HEK293 (cell line): ENCODE measurements around the gene ITIH1.

Experiments used
- CTCF ChIA-PET: fragments of 350-600 bp; formaldehyde crosslinking; extraction: SDS; loops from one replicate; lab custom pipeline; 2021; ENCODE audit warnings: antibody characterized with exemption; lab: Yijun Ruan, JAX
- POLR2A ChIA-PET: fragments of 300-600 bp; formaldehyde crosslinking; extraction: SDS; loops from one replicate; lab custom pipeline; 2020; ENCODE audit warnings: antibody characterized with exemption, inconsistent platforms; lab: Yijun Ruan, JAX
- H3K27ac ChIP-seq: fragments of 200-500 bp; sonication (Bioruptor generic); 2 replicates; pipeline ENCODE4 v1.5.1; 2014; ENCODE audit warnings: low read depth, low read length, control low read depth, inconsistent platforms; ENCODE audit errors: extremely low read depth
- H3K36me3 ChIP-seq, 2 experiments: fragments of 200-500 bp in 1 of 2; sonication (Bioruptor generic) in 1 of 2; 1 replicate in 1 of 2; 2 replicates in 1 of 2; pipeline ENCODE4 v1.5.1; 2014 to 2017; ENCODE audit warnings: inconsistent platforms in 2 of 2, low read length in 2 of 2; ENCODE audit not compliant: control insufficient read depth in 2 of 2, insufficient read depth in 1 of 2
- H3K4me1 ChIP-seq: fragments of 200-500 bp; sonication (Bioruptor generic); 2 replicates; pipeline ENCODE4 v1.5.1; 2014; ENCODE audit warnings: mild to moderate bottlenecking, low read length, inconsistent platforms; ENCODE audit not compliant: control insufficient read depth, insufficient read depth
- H3K4me3 ChIP-seq: 2 replicates; pipeline ENCODE4 v1.5.1; 2011; ENCODE audit warnings: low read depth, mild to moderate bottlenecking, control low read depth, low read length, moderate library complexity
- H3K9me3 ChIP-seq: fragments of 200-500 bp; sonication (Bioruptor generic); 2 replicates; pipeline ENCODE4 v1.5.1; 2014; ENCODE audit warnings: low read depth, low read length, inconsistent platforms; ENCODE audit not compliant: control insufficient read depth, insufficient read depth
- REPIN1 ChIP-seq: fragments of 450-650 bp; formaldehyde crosslinking; IDR thresholded peaks from 2 replicates; pipeline ENCODE4 v1.5.1; 2017; ENCODE audit warnings: missing biosample characterization, missing genetic modification characterization, low read depth
- ZNF114 ChIP-seq: fragments of 450-650 bp; formaldehyde crosslinking; IDR thresholded peaks from 2 replicates; pipeline ENCODE4 v1.5.0; 2017; ENCODE audit warnings: missing biosample characterization, missing genetic modification characterization
- ZNF121 ChIP-seq: fragments of 450-650 bp; formaldehyde crosslinking; IDR thresholded peaks from 2 replicates; pipeline ENCODE4 v1.5.1; 2016; ENCODE audit warnings: missing biosample characterization, missing genetic modification characterization
- ZNF157 ChIP-seq: fragments of 450-650 bp; formaldehyde crosslinking; IDR thresholded peaks from 2 replicates; pipeline ENCODE4 v1.5.1; 2016; ENCODE audit warnings: missing biosample characterization, missing genetic modification characterization
- ZNF174 ChIP-seq: fragments of 450-650 bp; formaldehyde crosslinking; IDR thresholded peaks from 2 replicates; pipeline ENCODE4 v1.5.0; 2017; ENCODE audit warnings: missing biosample characterization, mild to moderate bottlenecking, missing genetic modification characterization
- ZNF202 ChIP-seq: fragments of 450-650 bp; formaldehyde crosslinking; IDR thresholded peaks from 2 replicates; pipeline ENCODE4 v1.5.1; 2016; ENCODE audit warnings: missing biosample characterization, missing genetic modification characterization, borderline replicate concordance
- ZNF223 ChIP-seq: fragments of 450-650 bp; formaldehyde crosslinking; IDR thresholded peaks from 2 replicates; pipeline ENCODE4 v1.5.1; 2016; ENCODE audit warnings: missing biosample characterization, missing genetic modification characterization
- ZNF426 ChIP-seq: fragments of 450-650 bp; formaldehyde crosslinking; IDR thresholded peaks from 2 replicates; pipeline ENCODE4 v1.5.1; 2017; ENCODE audit warnings: missing biosample characterization, missing genetic modification characterization, mild to moderate bottlenecking, inconsistent platforms, moderate library complexity
- ZNF529 ChIP-seq: fragments of 450-650 bp; formaldehyde crosslinking; IDR thresholded peaks from 2 replicates; pipeline ENCODE4 v1.5.1; 2017; ENCODE audit warnings: missing genetic modification characterization, missing biosample characterization; ENCODE audit not compliant: insufficient replicate concordance
- ZNF555 ChIP-seq: fragments of 450-650 bp; formaldehyde crosslinking; conservative IDR thresholded peaks from 2 replicates; pipeline ENCODE4 v1.5.1; 2017; ENCODE audit warnings: missing biosample characterization, mild to moderate bottlenecking, missing genetic modification characterization, inconsistent platforms
- ZNF560 ChIP-seq: fragments of 450-650 bp; formaldehyde crosslinking; IDR thresholded peaks from 2 replicates; pipeline ENCODE4 v1.5.1; 2017; ENCODE audit warnings: missing biosample characterization, missing genetic modification characterization, borderline replicate concordance
- ZNF596 ChIP-seq: fragments of 450-650 bp; IDR thresholded peaks from 2 replicates; pipeline ENCODE4 v1.5.0; 2018; ENCODE audit warnings: missing biosample characterization, mild to moderate bottlenecking, missing genetic modification characterization, moderate library complexity
- ZNF626 ChIP-seq: fragments of 450-650 bp; sonication (Bioruptor Pico); formaldehyde crosslinking; IDR thresholded peaks from 2 replicates; pipeline ENCODE4 v1.5.1; 2018; ENCODE audit warnings: missing biosample characterization, missing genetic modification characterization, inconsistent platforms
- ZSCAN16 ChIP-seq: fragments of 450-650 bp; formaldehyde crosslinking; IDR thresholded peaks from 2 replicates; pipeline ENCODE4 v1.5.1; 2016; ENCODE audit warnings: missing biosample characterization, missing genetic modification characterization
- TF ChIP-seq, protein P1 (sequence below): fragments of 450-650 bp; formaldehyde crosslinking; IDR thresholded peaks from 2 replicates; pipeline ENCODE4 v1.5.1; 2016; ENCODE audit warnings: missing biosample characterization, missing genetic modification characterization
- TF ChIP-seq, protein P2 (sequence below): fragments of 450-650 bp; formaldehyde crosslinking; optimal IDR thresholded peaks from 2 replicates; pipeline ENCODE3; 2016; ENCODE audit warnings: missing biosample characterization, mild to moderate bottlenecking, missing genetic modification characterization
- TF ChIP-seq, protein P3 (sequence below): fragments of 450-650 bp; formaldehyde crosslinking; IDR thresholded peaks from 2 replicates; pipeline ENCODE4 v1.5.1; 2016; ENCODE audit warnings: missing biosample characterization, missing genetic modification characterization, borderline replicate concordance
- TF ChIP-seq, protein P4 (sequence below): fragments of 450-650 bp; formaldehyde crosslinking; IDR thresholded peaks from 2 replicates; pipeline ENCODE4 v1.5.1; 2017; ENCODE audit warnings: missing biosample characterization, missing genetic modification characterization

ITIH1 gene

DNA sequence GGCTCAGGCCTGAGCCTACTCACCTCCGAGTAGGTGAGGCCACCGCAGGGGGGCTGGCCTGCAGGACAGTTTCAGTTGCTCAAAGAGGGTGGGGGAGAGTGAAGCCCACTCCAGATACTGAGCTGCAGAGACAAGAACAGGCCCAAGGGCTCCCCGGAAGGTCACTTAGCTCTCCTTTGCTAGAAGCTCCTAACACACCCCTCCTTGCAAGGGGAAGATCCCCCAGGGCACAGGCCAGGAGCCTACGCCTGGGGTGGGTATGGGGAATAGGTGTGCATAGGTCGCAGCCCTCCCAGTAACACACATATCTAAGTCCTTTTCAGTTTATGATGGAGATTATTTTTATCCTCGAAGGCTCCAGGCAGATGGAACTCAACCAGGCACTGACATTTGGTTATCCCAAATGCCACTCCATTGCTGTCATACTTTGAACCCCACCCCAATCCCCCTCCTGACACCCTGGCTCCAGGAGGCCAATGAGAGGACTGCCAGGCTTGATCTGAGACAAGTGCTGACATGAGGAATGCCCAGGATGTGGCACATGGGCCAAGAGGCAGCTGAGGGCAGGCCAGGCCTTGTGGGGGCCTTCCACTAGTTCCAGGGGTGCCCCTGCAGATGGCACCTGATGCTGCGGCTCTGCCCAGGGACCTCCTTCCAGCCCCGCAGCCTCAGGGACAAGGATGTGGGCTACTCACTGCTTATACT lies 58.5 kb downstream of the ITIH1 start (continued):
- TF ChIP-seq REPIN1 (no peak), ZNF626 (tag by site-specific recombination) (no peak), ZNF157 (tag by site-specific recombination) (no peak), ZNF202 (tag by site-specific recombination) (no peak), ZNF114 (tag by site-specific recombination) (no peak)
- TF ChIP-seq, protein P1, sequence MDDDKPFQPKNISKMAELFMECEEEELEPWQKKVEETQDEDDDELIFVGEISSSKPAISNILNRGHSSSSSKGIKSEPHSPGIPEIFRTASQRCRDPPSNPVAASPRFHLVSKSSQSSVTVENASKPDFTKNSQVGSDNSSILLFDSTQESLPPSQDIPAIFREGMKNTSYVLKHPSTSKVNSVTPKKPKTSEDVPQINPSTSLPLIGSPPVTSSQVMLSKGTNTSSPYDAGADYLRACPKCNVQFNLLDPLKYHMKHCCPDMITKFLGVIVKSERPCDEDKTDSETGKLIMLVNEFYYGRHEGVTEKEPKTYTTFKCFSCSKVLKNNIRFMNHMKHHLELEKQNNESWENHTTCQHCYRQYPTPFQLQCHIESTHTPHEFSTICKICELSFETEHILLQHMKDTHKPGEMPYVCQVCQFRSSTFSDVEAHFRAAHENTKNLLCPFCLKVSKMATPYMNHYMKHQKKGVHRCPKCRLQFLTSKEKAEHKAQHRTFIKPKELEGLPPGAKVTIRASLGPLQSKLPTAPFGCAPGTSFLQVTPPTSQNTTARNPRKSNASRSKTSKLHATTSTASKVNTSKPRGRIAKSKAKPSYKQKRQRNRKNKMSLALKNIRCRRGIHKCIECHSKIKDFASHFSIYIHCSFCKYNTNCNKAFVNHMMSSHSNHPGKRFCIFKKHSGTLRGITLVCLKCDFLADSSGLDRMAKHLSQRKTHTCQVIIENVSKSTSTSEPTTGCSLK (tag by site-specific recombination), result no peak
- TF ChIP-seq, protein P2, sequence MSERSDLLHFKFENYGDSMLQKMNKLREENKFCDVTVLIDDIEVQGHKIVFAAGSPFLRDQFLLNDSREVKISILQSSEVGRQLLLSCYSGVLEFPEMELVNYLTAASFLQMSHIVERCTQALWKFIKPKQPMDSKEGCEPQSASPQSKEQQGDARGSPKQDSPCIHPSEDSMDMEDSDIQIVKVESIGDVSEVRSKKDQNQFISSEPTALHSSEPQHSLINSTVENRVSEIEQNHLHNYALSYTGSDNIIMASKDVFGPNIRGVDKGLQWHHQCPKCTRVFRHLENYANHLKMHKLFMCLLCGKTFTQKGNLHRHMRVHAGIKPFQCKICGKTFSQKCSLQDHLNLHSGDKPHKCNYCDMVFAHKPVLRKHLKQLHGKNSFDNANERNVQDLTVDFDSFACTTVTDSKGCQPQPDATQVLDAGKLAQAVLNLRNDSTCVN, result no peak

DNA sequence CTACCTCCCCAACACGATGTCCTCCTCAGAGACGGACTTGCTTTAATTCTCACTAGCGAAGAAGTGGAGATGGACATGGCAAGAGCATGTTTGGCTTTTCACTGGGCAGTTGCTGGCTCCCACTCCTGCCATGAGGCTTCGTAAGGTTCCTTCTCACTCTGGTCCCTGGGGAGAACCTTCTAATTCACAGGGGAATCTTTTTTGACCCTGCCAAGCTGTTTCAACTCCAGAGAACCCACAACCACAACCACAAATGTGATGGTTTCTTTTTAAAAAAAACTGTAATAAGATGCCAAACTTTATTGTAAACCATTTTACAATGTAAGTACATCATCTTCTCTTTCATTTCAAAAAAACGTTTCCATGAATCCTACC lies 59.1 kb downstream of the ITIH1 start:
- TF ChIP-seq ZSCAN16 (tag by site-specific recombination), result no peak
- TF ChIP-seq, protein P3, sequence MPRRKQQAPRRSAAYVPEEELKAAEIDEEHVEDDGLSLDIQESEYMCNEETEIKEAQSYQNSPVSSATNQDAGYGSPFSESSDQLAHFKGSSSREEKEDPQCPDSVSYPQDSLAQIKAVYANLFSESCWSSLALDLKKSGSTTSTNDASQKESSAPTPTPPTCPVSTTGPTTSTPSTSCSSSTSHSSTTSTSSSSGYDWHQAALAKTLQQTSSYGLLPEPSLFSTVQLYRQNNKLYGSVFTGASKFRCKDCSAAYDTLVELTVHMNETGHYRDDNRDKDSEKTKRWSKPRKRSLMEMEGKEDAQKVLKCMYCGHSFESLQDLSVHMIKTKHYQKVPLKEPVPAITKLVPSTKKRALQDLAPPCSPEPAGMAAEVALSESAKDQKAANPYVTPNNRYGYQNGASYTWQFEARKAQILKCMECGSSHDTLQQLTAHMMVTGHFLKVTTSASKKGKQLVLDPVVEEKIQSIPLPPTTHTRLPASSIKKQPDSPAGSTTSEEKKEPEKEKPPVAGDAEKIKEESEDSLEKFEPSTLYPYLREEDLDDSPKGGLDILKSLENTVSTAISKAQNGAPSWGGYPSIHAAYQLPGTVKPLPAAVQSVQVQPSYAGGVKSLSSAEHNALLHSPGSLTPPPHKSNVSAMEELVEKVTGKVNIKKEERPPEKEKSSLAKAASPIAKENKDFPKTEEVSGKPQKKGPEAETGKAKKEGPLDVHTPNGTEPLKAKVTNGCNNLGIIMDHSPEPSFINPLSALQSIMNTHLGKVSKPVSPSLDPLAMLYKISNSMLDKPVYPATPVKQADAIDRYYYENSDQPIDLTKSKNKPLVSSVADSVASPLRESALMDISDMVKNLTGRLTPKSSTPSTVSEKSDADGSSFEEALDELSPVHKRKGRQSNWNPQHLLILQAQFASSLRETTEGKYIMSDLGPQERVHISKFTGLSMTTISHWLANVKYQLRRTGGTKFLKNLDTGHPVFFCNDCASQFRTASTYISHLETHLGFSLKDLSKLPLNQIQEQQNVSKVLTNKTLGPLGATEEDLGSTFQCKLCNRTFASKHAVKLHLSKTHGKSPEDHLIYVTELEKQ (tag by site-specific recombination), result no peak
- no peak for TF ChIP-seq ZNF529 (tag by site-specific recombination)
- TF ChIP-seq ZNF223, result no peak
- TF ChIP-seq, protein P2, result no peak
- no peak for TF ChIP-seq ZNF121 (tag by site-specific recombination)
- no peak for TF ChIP-seq ZNF596 (tag by site-specific recombination)
- TF ChIP-seq ZNF555 (tag by site-specific recombination), result no peak
- TF ChIP-seq ZNF426, result no peak
- TF ChIP-seq ZNF560, result no peak
- TF ChIP-seq ZNF174 (tag by site-specific recombination), result no peak
- TF ChIP-seq, protein P4, sequence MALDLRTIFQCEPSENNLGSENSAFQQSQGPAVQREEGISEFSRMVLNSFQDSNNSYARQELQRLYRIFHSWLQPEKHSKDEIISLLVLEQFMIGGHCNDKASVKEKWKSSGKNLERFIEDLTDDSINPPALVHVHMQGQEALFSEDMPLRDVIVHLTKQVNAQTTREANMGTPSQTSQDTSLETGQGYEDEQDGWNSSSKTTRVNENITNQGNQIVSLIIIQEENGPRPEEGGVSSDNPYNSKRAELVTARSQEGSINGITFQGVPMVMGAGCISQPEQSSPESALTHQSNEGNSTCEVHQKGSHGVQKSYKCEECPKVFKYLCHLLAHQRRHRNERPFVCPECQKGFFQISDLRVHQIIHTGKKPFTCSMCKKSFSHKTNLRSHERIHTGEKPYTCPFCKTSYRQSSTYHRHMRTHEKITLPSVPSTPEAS (tag by site-specific recombination), result no peak
- TF ChIP-seq, all 188 proteins: peak for 0
- CTCF ChIA-PET, result interaction anchor here (0.8 kb wide), 1 partner anchor 35 kb away, joined by 3 read pairs; no protein-coding TSS in a partner anchor
- POLR2A ChIA-PET, result no interaction called here
- no peak overlapping the region for H3K27ac ChIP-seq
- H3K4me3 ChIP-seq, result no peak overlapping the region
- H3K4me1 ChIP-seq, result peaks cover 5% of the 10 kb centered on the region; the same call in 1 of the 2 replicates
- peaks cover 0 to 32% of the 10 kb centered on the region in 2 experiments; a peak in 1 of 3 replicates for H3K36me3 ChIP-seq
- H3K9me3 ChIP-seq, result no peaks in the 10 kb centered on the region
